ENCODE measurements around the gene FUT8.

GRCh38 chr14:65656554-65656953 is 244.0 kb downstream of the FUT8 start:
- TF ChIP-seq CTCF (IDR thresholded peaks at IDR 0.05) (no peak), POLR2A (IDR thresholded peaks at IDR 0.05) (no peak)
